Osteoblast (primary cell): ENCODE results near the gene PARP16. TPM values are rescaled to one million over a fixed set of nuclear protein-coding genes. Genes with fewer than 3 reads are reported as not detected.

ENCODE experiments used
- DNase-seq: peaks from one replicate; pipeline ENCODE4 v3.0.0; 2011; ENCODE audit warnings: low spot score, mixed read lengths; ENCODE audit not compliant: insufficient read length; ENCODE audit errors: missing footprints
- H2AFZ ChIP-seq: 2 replicates; pipeline ENCODE4 v1.6.0; 2011; ENCODE audit warnings: mild to moderate bottlenecking, low read length
- H3K27ac ChIP-seq: 2 replicates; pipeline ENCODE4 v1.5.1; 2011; ENCODE audit warnings: mild to moderate bottlenecking, low read depth, low read length, moderate library complexity
- H3K27me3 ChIP-seq: 2 replicates; pipeline ENCODE4 v1.6.0; 2012; ENCODE audit warnings: mild to moderate bottlenecking, control low read depth, inconsistent platforms, low read length, moderate library complexity; ENCODE audit not compliant: insufficient read depth
- H3K36me3 ChIP-seq: 2 replicates; pipeline ENCODE4 v1.5.1; 2011; ENCODE audit warnings: mild to moderate bottlenecking, low read length, control low read depth, moderate library complexity; ENCODE audit not compliant: insufficient read depth
- H3K4me1 ChIP-seq: 2 replicates; pipeline ENCODE4 v1.5.1; 2011; ENCODE audit warnings: mild to moderate bottlenecking, low read length, control low read depth, moderate library complexity; ENCODE audit not compliant: insufficient read depth
- H3K4me2 ChIP-seq: 2 replicates; pipeline ENCODE4 v1.6.0; 2011; ENCODE audit warnings: mild to moderate bottlenecking, low read length; ENCODE audit not compliant: insufficient read depth
- H3K4me3 ChIP-seq: fragments of 200-600 bp; sonication (generic); 3 replicates; pipeline ENCODE4 v1.5.1; 2012; ENCODE audit warnings: mild to moderate bottlenecking, low read length, inconsistent platforms; ENCODE audit not compliant: insufficient read depth
- H3K79me2 ChIP-seq: 2 replicates; pipeline ENCODE4 v1.6.0; 2012; ENCODE audit warnings: mild to moderate bottlenecking, low read length, control low read depth, inconsistent platforms; ENCODE audit not compliant: insufficient read depth
- H3K9me3 ChIP-seq: 2 replicates; pipeline ENCODE4 v1.5.1; 2011; ENCODE audit warnings: low read depth, low read length, control low read depth
- H4K20me1 ChIP-seq: 2 replicates; pipeline ENCODE4 v1.6.0; 2012; ENCODE audit warnings: mild to moderate bottlenecking, low read length, control low read depth; ENCODE audit not compliant: insufficient read depth
- CTCF ChIP-seq: IDR thresholded peaks from 2 replicates; pipeline ENCODE4 v1.5.1; 2011; ENCODE audit warnings: mild to moderate bottlenecking, low read depth, low read length, moderate library complexity; ENCODE audit errors: extremely low read depth
- total RNA-seq: library from RNA; depleted of rRNA; stranded (reverse); fragments of >200 nt; gene quantifications from 2 replicates; pipeline ENCODE4 v1.2.3, GENCODE V29; 2012

The PARP16 gene
- total RNA-seq, 1 donor = 6.2 TPM

GRCh38 chr15:65309882-65310418 is 23.3 kb upstream of the PARP16 start:
- Histone ChIP-seq H3K27ac (no peak overlapping the region), H3K36me3 (no peaks in the 10 kb centered on the region), H3K27me3 (peaks cover 3% of the 10 kb centered on the region), H3K9me3 (no peaks in the 10 kb centered on the region), H2AFZ (no peak overlapping the region), H3K4me1 (no peaks in the 10 kb centered on the region), H3K79me2 (no peaks in the 10 kb centered on the region), H4K20me1 (no peaks in the 10 kb centered on the region), H3K4me3 (no peak overlapping the region), H3K4me2 (no peak overlapping the region)
- DNase-seq = peak; percentile 62
- TF ChIP-seq CTCF = no peak

- Histone ChIP-seq H4K20me1 (no peaks in the 10 kb centered on the region), H3K4me1 (peaks cover 9% of the 10 kb centered on the region), H3K36me3 (no peaks in the 10 kb centered on the region), H3K79me2 (no peaks in the 10 kb centered on the region), H3K4me2 (no peak overlapping the region), H3K27ac (no peak overlapping the region), H3K27me3 (peaks cover 3% of the 10 kb centered on the region), H3K9me3 (no peaks in the 10 kb centered on the region), H3K4me3 (no peak overlapping the region), H2AFZ (no peak overlapping the region)
- DNase-seq = no peak
- TF ChIP-seq CTCF = no peak
Measured at GRCh38 chr15:65307978-65308377, 21.3 kb upstream of the PARP16 start.

DNA sequence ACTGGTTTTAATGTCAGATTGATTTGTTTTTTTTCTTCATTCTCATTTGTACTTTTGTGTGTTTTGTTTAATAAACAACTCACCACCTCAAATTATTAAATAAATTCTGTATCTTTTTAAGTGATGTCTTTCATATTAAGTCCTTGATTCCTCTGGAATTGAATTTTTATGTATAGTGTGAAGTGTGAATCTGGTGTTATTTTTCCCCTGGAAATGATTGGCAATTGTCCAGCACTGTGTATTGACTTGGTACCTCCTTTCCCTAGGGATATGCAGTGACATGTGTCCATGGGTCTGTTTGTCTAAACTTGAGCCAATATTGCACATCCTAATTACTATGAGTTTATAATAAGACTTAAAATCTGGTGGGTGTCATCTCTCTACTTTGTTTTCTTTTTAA is 19.9 kb upstream of the PARP16 start:
- Histone ChIP-seq H3K9me3 (no peaks in the 10 kb centered on the region), H3K36me3 (no peaks in the 10 kb centered on the region), H4K20me1 (no peaks in the 10 kb centered on the region), H3K27me3 (no peaks in the 10 kb centered on the region), H3K79me2 (no peaks in the 10 kb centered on the region), H3K4me1 (peaks cover 9% of the 10 kb centered on the region), H3K4me3 (no peak overlapping the region), H3K4me2 (no peak overlapping the region), H2AFZ (no peak overlapping the region), H3K27ac (no peak overlapping the region)
- TF ChIP-seq CTCF = no peak
- DNase-seq = no peak

GRCh38 chr15:65305776-65306175 is 19.1 kb upstream of the PARP16 start:
- Histone ChIP-seq H3K4me2 (no peak overlapping the region), H3K36me3 (no peaks in the 10 kb centered on the region), H4K20me1 (no peaks in the 10 kb centered on the region), H3K9me3 (no peaks in the 10 kb centered on the region), H3K4me3 (no peak overlapping the region), H2AFZ (no peak overlapping the region), H3K27me3 (no peaks in the 10 kb centered on the region), H3K4me1 (peaks cover 9% of the 10 kb centered on the region), H3K79me2 (no peaks in the 10 kb centered on the region), H3K27ac (no peak overlapping the region)
- TF ChIP-seq CTCF = no peak
- DNase-seq = no peak
